G401.6 (cell line): Measurements from ENCODE around the gene SAMD3.
"Not testable (repeated sequence)": the region's sequence is repeated elsewhere in the genome, so short reads cannot be mapped to it uniquely, and the experiment has no call there.

Experiments
- FAIRE-seq: peaks from 2 replicates; lab custom pipeline; 2012; peaks lifted over from hg19 to GRCh38; lab: Jason Lieb, UNC

SAMD3 gene

DNA sequence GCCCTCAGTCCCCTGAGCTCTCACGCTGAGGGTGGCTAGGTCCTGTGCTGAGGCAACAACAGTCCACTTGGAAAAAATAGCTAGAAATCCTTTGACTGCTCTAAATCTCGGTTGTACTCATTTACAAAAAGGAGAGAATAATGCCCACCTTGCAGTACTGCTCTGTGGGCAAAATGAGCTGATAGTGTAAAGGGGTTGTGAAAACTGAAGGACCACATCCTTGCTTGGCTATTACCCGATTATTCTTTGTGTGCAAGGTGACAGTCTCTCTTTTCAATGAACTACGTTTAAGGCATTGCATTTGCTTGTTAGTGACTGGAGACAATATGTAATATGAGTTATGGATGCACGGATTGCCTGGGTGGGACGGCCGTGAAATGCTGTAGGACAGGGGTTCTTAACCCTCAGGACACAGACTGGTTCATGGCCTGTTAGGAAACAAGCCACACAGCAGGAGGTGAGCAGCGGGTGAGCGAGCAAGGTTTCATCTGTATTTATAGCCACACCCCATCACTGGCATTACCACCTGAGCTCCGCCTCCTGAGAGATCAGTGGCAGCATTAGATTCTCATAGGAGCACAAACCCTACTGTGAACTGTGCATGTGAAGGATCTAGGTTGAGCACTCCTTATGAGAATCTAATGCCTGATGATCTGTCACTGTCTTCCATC is 14.6 kb downstream of the SAMD3 start:
- no peak for FAIRE-seq

DNA sequence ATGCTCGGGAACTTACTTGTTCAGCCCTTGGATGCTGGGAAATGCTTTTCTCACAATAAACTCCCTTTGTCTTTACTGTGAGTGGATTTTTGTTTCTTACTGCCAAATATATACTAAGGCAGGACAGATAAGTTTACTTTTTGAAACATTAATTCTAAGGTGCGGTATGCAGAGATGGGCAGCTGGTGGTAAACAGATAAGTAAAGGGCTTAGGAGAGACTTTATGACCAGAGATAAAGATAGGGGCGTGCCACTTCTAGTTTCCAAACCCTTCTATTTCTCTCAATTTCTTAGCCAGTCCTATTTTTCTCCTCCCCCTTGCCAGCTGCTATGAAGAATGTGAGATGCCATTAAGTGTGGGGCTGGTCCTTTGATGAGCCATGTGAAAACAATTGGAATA is 16.3 kb downstream of the SAMD3 start:
- FAIRE-seq = no peak

- no peak for FAIRE-seq
These were observed 18.4 kb downstream of the SAMD3 start for GRCh38 chr6:130204322-130204721.

- FAIRE-seq = no peak
These were observed 19.4 kb downstream of the SAMD3 start for GRCh38 chr6:130203370-130203769.

- FAIRE-seq = no peak
These were observed 20.0 kb downstream of the SAMD3 start for GRCh38 chr6:130202782-130203181.

DNA sequence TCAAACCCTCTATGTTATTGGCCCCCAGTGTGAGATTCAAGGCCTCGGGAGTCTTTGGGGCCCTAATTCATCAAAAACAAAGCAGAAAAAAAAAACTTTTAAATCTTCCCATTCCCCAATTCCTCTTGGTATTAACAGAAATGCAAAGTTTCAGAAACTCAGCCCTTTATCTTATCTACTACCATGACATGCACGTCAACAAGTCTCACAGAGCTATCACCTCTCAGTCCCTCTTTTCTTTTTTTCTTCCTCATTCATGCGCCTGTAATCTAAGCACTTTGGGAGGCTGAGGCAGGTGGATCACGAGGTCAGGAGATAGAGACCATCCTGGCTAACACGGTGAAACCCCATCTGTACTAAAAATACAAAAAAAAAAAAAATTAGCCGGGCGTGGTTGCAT is 22.7 kb downstream of the SAMD3 start:
- no peak for FAIRE-seq

GRCh38 chr6:130198483-130199035 is 24.2 kb downstream of the SAMD3 start:
- no peak for FAIRE-seq

GRCh38 chr6:130197816-130198482 is 24.8 kb downstream of the SAMD3 start:
- not testable (repeated sequence) for FAIRE-seq

DNA sequence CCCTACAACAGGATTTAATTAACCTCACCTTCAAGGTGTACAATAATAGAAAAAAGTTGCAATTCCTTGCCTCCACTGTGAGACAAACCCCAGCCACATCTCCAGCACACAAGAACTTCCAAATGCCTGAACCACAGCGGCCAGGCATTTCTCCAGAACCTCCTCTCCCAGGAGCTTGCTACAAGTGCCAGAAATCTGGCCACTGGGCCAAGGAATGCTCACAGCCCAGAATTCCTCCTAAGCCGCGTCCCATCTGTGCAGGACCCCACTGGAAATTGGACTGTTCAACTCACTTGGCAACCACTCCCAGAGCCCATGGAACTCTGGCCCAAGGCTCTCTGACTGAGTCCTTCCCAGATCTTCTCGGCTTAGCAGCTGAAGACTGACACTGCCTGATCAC is 28.3 kb downstream of the SAMD3 start:
- not testable (repeated sequence) for FAIRE-seq

GRCh38 chr6:130190701-130191690 is 31.8 kb downstream of the SAMD3 start:
- FAIRE-seq = no peak

DNA sequence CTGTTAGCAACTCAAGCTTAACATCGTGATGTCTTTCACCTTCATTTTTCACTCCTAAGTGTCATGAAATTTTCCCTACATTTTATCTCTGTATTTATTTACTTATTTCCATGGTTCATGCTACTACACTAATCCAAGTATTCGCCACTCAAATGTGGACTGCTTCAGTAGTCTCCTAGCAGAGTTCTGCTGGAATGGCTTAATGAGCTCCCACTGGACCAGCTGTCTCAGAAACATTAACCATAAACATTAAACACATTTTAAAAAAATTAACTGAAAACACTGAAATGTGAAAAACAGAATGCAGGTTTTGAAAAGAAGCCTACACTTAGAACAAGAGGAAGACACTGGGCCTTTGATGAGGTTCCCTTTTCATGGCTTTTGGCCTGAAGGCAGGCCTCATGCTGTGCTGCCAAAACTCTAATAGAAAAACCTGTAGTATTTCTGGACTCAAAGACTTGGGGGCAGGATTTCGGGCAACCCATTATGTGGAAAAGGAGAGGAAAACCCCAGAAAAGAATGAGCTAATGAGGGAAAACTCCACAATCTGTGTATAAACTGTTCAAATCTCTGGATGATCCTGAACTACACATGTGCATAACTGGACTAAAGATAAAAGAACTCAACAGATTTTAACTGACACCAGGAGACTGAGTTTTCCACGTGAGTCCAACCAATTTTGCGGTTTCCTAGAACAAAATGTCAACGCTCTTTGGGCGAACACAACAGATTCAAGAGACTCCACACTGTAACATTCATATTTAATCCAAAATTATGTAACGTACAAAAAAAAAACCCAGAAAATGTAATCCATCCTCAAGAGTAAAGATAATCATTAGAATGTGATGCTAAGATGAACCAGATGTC is 33.0 kb downstream of the SAMD3 start:
- no peak for FAIRE-seq

DNA sequence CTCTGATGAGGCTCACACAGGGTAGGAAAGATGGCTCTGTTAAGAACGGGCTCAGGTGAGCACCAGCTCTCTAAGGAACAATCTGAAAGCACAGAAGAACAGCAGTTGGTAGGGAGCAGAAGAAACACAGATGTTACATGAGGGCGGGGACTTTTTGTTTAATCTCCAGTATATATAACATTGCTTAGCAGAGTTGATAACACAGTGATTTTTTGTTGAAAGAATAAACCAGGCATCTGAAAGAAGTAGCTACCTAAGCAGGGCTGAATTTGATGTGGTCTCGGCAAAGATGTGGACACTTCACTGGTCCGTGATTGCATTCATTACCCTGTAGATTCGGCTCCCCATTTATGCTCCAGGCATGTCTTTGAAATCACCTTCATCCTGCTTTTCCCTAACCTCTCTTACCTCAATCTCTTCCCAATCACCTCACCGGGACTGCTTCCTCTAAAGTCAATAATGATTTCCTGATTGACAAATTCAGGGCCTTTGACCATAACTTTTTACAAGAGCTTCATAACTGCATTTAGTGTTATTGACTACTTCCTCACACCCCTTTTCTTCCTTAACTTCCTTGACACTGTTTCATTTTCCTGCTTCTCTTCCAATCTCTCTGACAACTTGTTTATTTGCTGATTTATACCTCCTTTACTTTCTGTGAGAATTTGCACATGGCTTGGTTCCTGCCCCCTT is 34.4 kb downstream of the SAMD3 start:
- FAIRE-seq = no peak

DNA sequence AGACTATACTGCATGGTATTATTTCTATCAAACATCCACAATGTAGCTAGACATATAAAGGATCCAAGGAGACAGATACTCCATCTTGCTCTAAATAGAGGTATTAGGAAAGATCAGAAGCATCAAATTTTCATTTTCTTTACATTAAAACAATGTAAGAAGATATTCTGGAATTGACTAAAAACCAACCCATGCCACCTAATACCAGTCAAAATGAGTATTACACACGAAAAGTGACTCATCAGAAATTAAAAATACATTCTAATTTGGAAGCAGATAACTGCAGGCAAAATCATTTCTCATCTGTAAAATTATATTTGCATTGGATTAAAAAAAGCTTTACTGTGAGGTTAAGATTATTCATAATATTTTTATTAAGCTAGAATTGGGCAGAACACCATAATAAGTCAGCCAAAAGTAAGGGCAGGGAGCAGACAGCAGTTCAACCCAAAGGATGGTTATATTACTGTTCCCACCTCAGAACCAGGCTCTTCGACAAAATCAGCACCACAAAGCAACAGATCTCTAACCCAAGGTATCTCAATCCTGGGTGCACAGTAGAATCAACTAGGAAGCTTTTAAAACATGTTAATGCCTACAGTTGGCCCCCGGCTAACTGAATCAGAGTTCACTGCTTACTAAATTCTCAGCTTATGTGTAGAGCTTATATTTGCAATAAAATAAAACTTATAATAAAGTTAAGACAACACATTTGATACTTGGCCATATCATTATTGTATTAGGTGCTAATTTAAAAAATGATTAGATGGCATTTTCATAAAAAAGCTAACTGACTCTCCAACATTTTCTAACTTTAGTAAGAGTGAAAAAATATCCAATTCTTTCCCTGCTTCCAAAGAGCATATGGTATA is 35.2 kb downstream of the SAMD3 start:
- FAIRE-seq = no peak

GRCh38 chr6:130185658-130186057 is 37.1 kb downstream of the SAMD3 start:
- no peak for FAIRE-seq

DNA sequence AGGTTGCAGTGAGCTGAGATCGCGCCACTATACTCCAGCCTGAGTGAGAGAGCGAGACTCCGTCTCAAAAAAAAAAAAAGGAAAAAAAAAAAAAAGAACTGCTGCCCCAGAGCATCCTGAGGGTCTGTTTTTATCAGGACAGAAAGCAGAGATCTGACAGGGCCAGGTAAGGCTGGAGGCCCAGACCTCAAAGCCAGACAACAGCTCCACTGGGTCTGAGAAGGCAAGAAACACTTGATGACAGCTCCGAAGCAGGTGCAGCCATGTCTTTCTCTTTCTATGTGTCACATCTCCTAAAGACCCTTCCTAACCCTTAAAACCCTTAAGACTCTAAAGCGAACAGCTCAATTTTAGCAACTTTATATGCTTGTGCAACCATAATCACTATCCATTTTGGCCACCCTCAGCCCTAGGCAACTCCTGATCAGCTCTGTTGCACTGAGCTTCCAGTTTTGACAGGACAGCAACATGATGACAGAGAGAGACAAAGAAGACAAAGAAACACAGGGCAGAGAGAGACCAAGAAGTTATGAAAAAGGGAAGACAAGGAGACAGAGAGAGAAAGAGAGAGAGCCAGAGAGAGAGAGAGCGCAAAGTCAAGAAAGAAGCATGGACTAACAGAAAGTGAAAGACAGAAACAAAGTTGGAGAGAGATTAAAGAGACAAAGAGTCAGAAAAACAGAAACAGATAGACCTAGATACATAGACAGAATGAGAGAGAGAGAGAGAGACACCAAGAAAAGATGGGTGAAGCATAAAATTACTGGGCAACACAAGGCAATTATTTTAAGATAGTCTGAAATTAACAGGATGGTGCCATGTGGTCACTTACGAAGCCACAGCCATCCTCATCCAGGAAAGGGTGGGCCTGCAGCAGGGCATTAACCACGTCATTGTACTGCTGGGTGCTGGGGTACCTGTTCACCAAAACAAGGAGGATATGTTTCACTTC is 39.2 kb downstream of the SAMD3 start:
- FAIRE-seq = no peak

DNA sequence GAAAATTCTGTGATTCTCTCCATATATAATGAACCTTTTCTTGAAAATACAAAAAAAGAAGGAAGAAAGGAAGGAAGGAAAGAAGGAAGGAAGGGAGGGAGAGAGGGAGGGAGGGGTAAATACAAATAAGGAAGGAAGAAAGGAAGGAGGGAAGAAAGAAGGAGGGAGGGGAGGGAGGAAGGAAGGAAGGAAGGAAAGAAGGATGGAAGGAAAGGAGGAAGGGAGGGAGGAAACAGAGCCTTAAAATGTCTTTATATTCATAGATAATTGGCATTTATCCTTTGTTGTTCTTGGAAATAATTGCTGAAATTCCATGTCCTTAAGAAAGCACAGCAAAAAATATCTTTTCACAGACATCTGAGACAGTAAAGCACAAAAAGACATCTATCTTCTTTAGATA is 40.3 kb downstream of the SAMD3 start:
- no peak for FAIRE-seq

- FAIRE-seq = no peak
These were observed 44.1 kb downstream of the SAMD3 start for GRCh38 chr6:130178692-130179091.

DNA sequence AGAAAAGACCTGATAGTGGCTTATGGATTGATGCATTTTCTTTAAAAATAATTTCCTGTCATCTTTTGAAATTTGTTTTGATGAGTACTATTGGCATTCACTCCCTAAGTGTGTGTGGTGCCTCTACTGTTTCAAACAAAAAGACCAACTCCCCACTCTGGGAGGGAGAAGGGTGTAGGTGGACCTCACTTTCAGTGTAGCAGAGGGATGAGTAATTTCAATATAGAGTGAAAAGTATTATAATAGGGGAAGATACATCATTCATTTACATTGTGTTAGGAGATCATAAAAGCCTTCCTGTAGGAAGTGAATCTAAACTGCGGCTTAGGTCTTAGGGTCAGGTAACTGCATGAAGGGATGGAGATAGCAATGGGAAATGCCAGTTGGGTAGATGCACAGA is 46.4 kb downstream of the SAMD3 start:
- FAIRE-seq = no peak
